GM12873 (cell line): ENCODE results near the gene DNAJA2.
A peak's percentile ranks its signal among the peaks of the same experiment; 100 is the strongest.

Experiments
- TF ChIP-seq, protein P1 (sequence below): IDR thresholded peaks from 2 replicates; pipeline ENCODE4 v1.5.1; 2012; ENCODE audit warnings: low read depth, mild to moderate bottlenecking, moderate library complexity, low read length, control low read depth; ENCODE audit not compliant: insufficient read depth; ENCODE audit errors: missing control alignments

DNAJA2 gene

GRCh38 chr16:46930861-46931260, 42.6 kb downstream of the DNAJA2 start:
- TF ChIP-seq, protein P1, sequence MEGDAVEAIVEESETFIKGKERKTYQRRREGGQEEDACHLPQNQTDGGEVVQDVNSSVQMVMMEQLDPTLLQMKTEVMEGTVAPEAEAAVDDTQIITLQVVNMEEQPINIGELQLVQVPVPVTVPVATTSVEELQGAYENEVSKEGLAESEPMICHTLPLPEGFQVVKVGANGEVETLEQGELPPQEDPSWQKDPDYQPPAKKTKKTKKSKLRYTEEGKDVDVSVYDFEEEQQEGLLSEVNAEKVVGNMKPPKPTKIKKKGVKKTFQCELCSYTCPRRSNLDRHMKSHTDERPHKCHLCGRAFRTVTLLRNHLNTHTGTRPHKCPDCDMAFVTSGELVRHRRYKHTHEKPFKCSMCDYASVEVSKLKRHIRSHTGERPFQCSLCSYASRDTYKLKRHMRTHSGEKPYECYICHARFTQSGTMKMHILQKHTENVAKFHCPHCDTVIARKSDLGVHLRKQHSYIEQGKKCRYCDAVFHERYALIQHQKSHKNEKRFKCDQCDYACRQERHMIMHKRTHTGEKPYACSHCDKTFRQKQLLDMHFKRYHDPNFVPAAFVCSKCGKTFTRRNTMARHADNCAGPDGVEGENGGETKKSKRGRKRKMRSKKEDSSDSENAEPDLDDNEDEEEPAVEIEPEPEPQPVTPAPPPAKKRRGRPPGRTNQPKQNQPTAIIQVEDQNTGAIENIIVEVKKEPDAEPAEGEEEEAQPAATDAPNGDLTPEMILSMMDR = no peak

- TF ChIP-seq, protein P1 = peak; percentile 95
Measured at GRCh38 chr16:46929378-46930332, 43.8 kb downstream of the DNAJA2 start.

- TF ChIP-seq, protein P1 = no peak
Measured at GRCh38 chr16:46928811-46929210, 44.7 kb downstream of the DNAJA2 start.

GRCh38 chr16:46927273-46927672, 46.2 kb downstream of the DNAJA2 start:
- TF ChIP-seq, protein P1 = no peak

GRCh38 chr16:46926470-46927225, 46.8 kb downstream of the DNAJA2 start:
- TF ChIP-seq, protein P1 = no peak

DNA sequence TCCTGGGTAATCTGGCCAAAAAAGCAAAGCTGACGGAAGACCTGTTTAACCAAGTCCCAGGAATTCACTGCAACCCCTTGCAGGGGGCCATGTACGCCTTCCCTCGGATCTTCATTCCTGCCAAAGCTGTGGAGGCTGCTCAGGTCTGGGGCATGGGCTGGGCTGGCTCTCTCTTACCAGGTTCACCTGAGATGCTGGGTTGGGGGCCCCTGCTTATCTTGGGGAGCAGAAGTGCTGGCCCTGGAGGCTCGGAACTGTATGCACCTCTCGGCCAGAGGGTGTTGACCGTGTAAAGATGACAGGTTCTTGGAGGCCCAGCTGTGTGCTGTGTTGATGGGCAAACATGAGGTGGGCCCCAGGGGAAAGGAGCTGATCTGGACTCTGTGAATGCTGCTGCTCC, 49.1 kb downstream of the DNAJA2 start:
- TF ChIP-seq, protein P1 = no peak
